ENCODE results near the gene MUTYH. TPM values are rescaled to one million over a fixed set of nuclear protein-coding genes. Genes with fewer than 3 reads are reported as not detected.

Gene MUTYH
- total and polyA plus RNA-seq, 2 donors from 2014 or later: 24.1 to 29.0 TPM

- intact Hi-C loops (cut with DNase I): no loop called here
- no peak for TF ChIP-seq CTCF (IDR thresholded peaks at IDR 0.05; ENCODE audit: borderline replicate concordance, extremely low read depth, insufficient read depth)
- no peak overlapping the region for H3K27ac ChIP-seq (ENCODE audit: low read depth in 2 of 2, low read length in 2 of 2)
- H3K4me3 ChIP-seq (ENCODE audit: low read length in 3 of 3): no peak overlapping the region
- FAIRE-seq (no peak), DNase-seq (no peak)
- H3K9ac ChIP-seq (ENCODE audit: low read length in 3 of 3): no peak overlapping the region
- H3K9me3 ChIP-seq (ENCODE audit: control insufficient read depth in 2 of 3, insufficient read depth in 1 of 3, low read length in 3 of 3): no peaks in the 10 kb centered on the region
- H3K36me3 ChIP-seq (ENCODE audit: control insufficient read depth in 2 of 3, insufficient read depth in 3 of 3, low read length in 3 of 3): no peaks in the 10 kb centered on the region
- H3K4me1 ChIP-seq (ENCODE audit: control insufficient read depth in 2 of 3, insufficient read depth in 2 of 3, low read depth in 1 of 3, low read length in 3 of 3): no peaks in the 10 kb centered on the region
- no peaks in the 10 kb centered on the region for H3K27me3 ChIP-seq (ENCODE audit: control insufficient read depth, insufficient read depth, low read length)
Measured at GRCh38 chr1:45282351-45282750, 57.9 kb downstream of the MUTYH start.

Other genes starting within 250 kb of the MUTYH start
- gene ZSWIM5, start 133.8 kb downstream of the MUTYH start, total RNA-seq: 4.8 TPM
- gene ZSWIM5, start 133.8 kb downstream of the MUTYH start, polyA plus RNA-seq (ENCODE audit: insufficient read depth, low read depth, low replicate concordance): 1.9 TPM
- gene HPDL, start 13.5 kb downstream of the MUTYH start, total RNA-seq: 0.66 TPM
- gene HPDL, start 13.5 kb downstream of the MUTYH start, polyA plus RNA-seq (ENCODE audit: insufficient read depth, low read depth, low replicate concordance): not detected
- 10.4 TPM for gene TOE1, start 270 bp downstream of the MUTYH start, total RNA-seq
- gene TOE1, start 270 bp downstream of the MUTYH start, polyA plus RNA-seq (ENCODE audit: insufficient read depth, low read depth, low replicate concordance): 7.3 TPM
- 2.7 TPM for gene TESK2, start 150.7 kb upstream of the MUTYH start, total RNA-seq
- gene TESK2, start 150.7 kb upstream of the MUTYH start, polyA plus RNA-seq (ENCODE audit: insufficient read depth, low read depth, low replicate concordance): 1.6 TPM
- gene CCDC163, start 159.6 kb upstream of the MUTYH start, total RNA-seq: 3.4 TPM
- 0.80 TPM for gene CCDC163, start 159.6 kb upstream of the MUTYH start, polyA plus RNA-seq (ENCODE audit: insufficient read depth, low read depth, low replicate concordance)
- 6.0 TPM for gene MMACHC, start 159.9 kb upstream of the MUTYH start, total RNA-seq
- 10.2 TPM for gene MMACHC, start 159.9 kb upstream of the MUTYH start, polyA plus RNA-seq (ENCODE audit: insufficient read depth, low read depth, low replicate concordance)
- gene PRDX1, start 181.4 kb upstream of the MUTYH start, total RNA-seq: 452 TPM
- 1,042 TPM for gene PRDX1, start 181.4 kb upstream of the MUTYH start, polyA plus RNA-seq (ENCODE audit: insufficient read depth, low read depth, low replicate concordance)
- gene AKR1A1, start 210.4 kb upstream of the MUTYH start, total RNA-seq: 147 TPM
- gene AKR1A1, start 210.4 kb upstream of the MUTYH start, polyA plus RNA-seq (ENCODE audit: insufficient read depth, low read depth, low replicate concordance): 431 TPM
- 51.6 TPM for gene NASP, start 243.6 kb upstream of the MUTYH start, total RNA-seq
- gene NASP, start 243.6 kb upstream of the MUTYH start, polyA plus RNA-seq (ENCODE audit: insufficient read depth, low read depth, low replicate concordance): 49.5 TPM

Data from kidney (tissue), 14 donors.